H1 (cell line): ENCODE measurements around the gene COL6A3. TPM values are rescaled to one million over a fixed set of nuclear protein-coding genes. Genes with fewer than 3 reads are reported as not detected.

Experiments used
- BACH1 ChIP-seq: IDR thresholded peaks from 2 replicates; pipeline ENCODE4 v1.6.1; 2012; ENCODE audit warnings: low read length, improper control_type of control experiment
- JUND ChIP-seq: IDR thresholded peaks from 2 replicates; pipeline ENCODE4 v1.6.1; 2011; ENCODE audit warnings: mild to moderate bottlenecking, improper control_type of control experiment, low read length
- KDM4A ChIP-seq: IDR thresholded peaks from one replicate; pipeline ENCODE4 v1.7.1; 2012; ENCODE audit warnings: low read depth, mild to moderate bottlenecking, moderate library complexity, low read length, inconsistent platforms; ENCODE audit not compliant: severe bottlenecking
- TBP ChIP-seq: IDR thresholded peaks from 2 replicates; pipeline ENCODE4 v1.6.1; 2011; ENCODE audit warnings: low read depth, low read length, improper control_type of control experiment
- polyA plus RNA-seq, 7 experiments: library from polyadenylated mRNA; depleted of rRNA in 3 of 7; stranded (reverse) in 5 of 7; unstranded in 2 of 7; fragments of >200 nt in 5 of 7; fragments of 200-250 nt in 2 of 7; gene quantifications; 1 replicate in 5 of 7; 2 replicates in 1 of 7; 4 replicates in 1 of 7; pipeline versions ENCODE4 v1.2.1 to v1.2.3, GENCODE V29; 2011 to 2013; ENCODE audit warnings: missing spikeins in 2 of 7, mixed read lengths in 2 of 7
- total RNA-seq: library from RNA; stranded (reverse); fragmentation: NEBNext Ultra II Directional; extraction: Animal tissue kit (Norgen Biotek cat#: 25700); gene quantifications from 2 replicates; pipeline ENCODE4 v1.2.1, GENCODE V29; 2021

The COL6A3 gene
- total and polyA plus RNA-seq, 2 of the 8 experiments (the other 6 are each of a cell fraction or from before 2014, with no cell fraction given): 1.2 to 3.4 TPM

- no peak for TF ChIP-seq KDM4A
- no peak for TF ChIP-seq TBP
- no peak for TF ChIP-seq BACH1
- TF ChIP-seq JUND: no peak
These were observed 137.1 kb downstream of the COL6A3 start (continued) for GRCh38 chr2:237276716-237277490.

Other genes starting within 250 kb of the COL6A3 start
- gene MLPH, start 73.1 kb upstream of the COL6A3 start, total RNA-seq: 17.0 TPM in 2 replicates
- 12.7 and 16.9 TPM in 2 replicates for gene MLPH, start 73.1 kb upstream of the COL6A3 start, polyA plus RNA-seq (2011; rRNA removed)
- not detected in 2 replicates for gene PRLH, start 152.4 kb upstream of the COL6A3 start, total RNA-seq
- not detected in 2 replicates for gene PRLH, start 152.4 kb upstream of the COL6A3 start, polyA plus RNA-seq (2011; rRNA removed)
- gene RAB17, start 176.6 kb upstream of the COL6A3 start, total RNA-seq: 83.4 and 83.8 TPM in 2 replicates
- gene RAB17, start 176.6 kb upstream of the COL6A3 start, polyA plus RNA-seq (2011; rRNA removed): 42.6 and 61.3 TPM in 2 replicates
- gene LRRFIP1, start 213.4 kb upstream of the COL6A3 start, total RNA-seq: 68.6 and 75.8 TPM in 2 replicates
- gene LRRFIP1, start 213.4 kb upstream of the COL6A3 start, polyA plus RNA-seq (2011; rRNA removed): 12.1 and 13.8 TPM in 2 replicates